ENCODE data around the gene CYYR1. TPM values are rescaled to one million over a fixed set of nuclear protein-coding genes. Genes with fewer than 3 reads are reported as not detected.

The CYYR1 gene
- total RNA-seq, 1 experiment from 2014 or later: 13.6 TPM

DNA sequence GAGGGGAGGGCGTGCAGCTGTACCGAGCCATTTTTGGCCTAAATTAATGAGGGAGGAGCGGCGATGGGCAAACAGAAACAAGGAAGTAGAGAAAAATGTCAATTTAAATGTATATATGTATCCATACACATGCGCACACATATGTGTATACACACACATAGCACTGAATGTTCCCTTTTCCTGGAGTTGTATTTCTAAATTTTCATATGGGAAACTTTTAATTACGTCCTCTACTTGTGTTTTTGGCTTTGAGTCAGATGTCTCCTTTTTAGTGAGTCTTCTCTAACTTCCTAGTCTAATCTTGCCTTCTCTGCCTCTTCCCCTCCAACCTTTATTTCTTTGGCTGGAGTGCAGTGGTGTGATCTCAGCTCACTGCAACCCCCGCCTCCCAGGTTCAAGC, 15.4 kb upstream of the CYYR1 start:
- Histone ChIP-seq H2BK15ac (ENCODE audit: low read depth, low read length) (no peak overlapping the region), H3K18ac (ENCODE audit: insufficient read length, low read depth, low read length) (no peak overlapping the region), H2BK12ac (ENCODE audit: insufficient read length, low read depth, low read length) (no peak overlapping the region), H3K27ac (ENCODE audit: insufficient read length, low read depth, low read length) (no peak overlapping the region), H3T11ph (ENCODE audit: low read length) (no peak overlapping the region), H3K4me2 (ENCODE audit: insufficient read depth, insufficient read length, low read length) (no peak overlapping the region), H4K20me1 (ENCODE audit: control insufficient read depth, insufficient read depth, insufficient read length) (no peaks in the 10 kb centered on the region), H2AFZ (ENCODE audit: low read length) (no peak overlapping the region), H4K5ac (ENCODE audit: insufficient read length, low read depth, low read length) (no peak overlapping the region), H3K79me1 (ENCODE audit: insufficient read depth, low read depth, low read length, poor library complexity, severe bottlenecking) (no peaks in the 10 kb centered on the region), H2BK120ac (ENCODE audit: low read depth, low read length, poor library complexity, severe bottlenecking) (no peak overlapping the region), H4K8ac (replicated peaks; ENCODE audit: insufficient read length, low read depth, low read length) (no peak overlapping the region), H3K4ac (ENCODE audit: low read depth, low read length) (no peak overlapping the region), H3K23me2 (ENCODE audit: insufficient read length, low read depth, low read length, poor library complexity, severe bottlenecking) (no peaks in the 10 kb centered on the region), H3K56ac (ENCODE audit: insufficient read length, low read depth, low read length) (no peak overlapping the region), H3K9ac (ENCODE audit: extremely low read depth, insufficient read length, low read length) (no peak overlapping the region), H3K14ac (ENCODE audit: insufficient read depth, low read length) (no peak overlapping the region), H2AK5ac (ENCODE audit: insufficient read length, low read length) (no peak overlapping the region), H3K27me3 (ENCODE audit: insufficient read depth, low read length) (no peaks in the 10 kb centered on the region), H2BK20ac (ENCODE audit: low read depth, low read length, poor library complexity, severe bottlenecking) (no peak overlapping the region), H3K9me3 (ENCODE audit: control insufficient read depth, low read depth, low read length) (no peaks in the 10 kb centered on the region), H4K91ac (ENCODE audit: insufficient read length, low read depth, low read length) (no peak overlapping the region), H2BK5ac (ENCODE audit: insufficient read length, low read length) (no peak overlapping the region), H3K4me1 (ENCODE audit: insufficient read depth, low read length) (no peaks in the 10 kb centered on the region), H3K79me2 (ENCODE audit: insufficient read depth, low read length) (no peaks in the 10 kb centered on the region), H3K23ac (ENCODE audit: insufficient read length, low read depth, low read length) (no peak overlapping the region)
- Mint-ChIP-seq H3K9me3 (no peaks in the 10 kb centered on the region), H3K4me3 (no peak overlapping the region), H3K4me1 (peaks cover 8% of the 10 kb centered on the region in 2 experiments), H3K36me3 (ENCODE audit: insufficient read depth in 1 of 3, low read depth in 3 of 3) (no peaks in the 10 kb centered on the region), H3K27ac (no peak overlapping the region), H3K27me3 (ENCODE audit: low read depth) (no peaks in the 10 kb centered on the region)
- no CpG with 5 or more reads among the region's 7 CpGs for WGBS (ENCODE audit: extremely low coverage, insufficient read length, low lambda C conversion rate)
- TF ChIP-seq, protein P1, sequence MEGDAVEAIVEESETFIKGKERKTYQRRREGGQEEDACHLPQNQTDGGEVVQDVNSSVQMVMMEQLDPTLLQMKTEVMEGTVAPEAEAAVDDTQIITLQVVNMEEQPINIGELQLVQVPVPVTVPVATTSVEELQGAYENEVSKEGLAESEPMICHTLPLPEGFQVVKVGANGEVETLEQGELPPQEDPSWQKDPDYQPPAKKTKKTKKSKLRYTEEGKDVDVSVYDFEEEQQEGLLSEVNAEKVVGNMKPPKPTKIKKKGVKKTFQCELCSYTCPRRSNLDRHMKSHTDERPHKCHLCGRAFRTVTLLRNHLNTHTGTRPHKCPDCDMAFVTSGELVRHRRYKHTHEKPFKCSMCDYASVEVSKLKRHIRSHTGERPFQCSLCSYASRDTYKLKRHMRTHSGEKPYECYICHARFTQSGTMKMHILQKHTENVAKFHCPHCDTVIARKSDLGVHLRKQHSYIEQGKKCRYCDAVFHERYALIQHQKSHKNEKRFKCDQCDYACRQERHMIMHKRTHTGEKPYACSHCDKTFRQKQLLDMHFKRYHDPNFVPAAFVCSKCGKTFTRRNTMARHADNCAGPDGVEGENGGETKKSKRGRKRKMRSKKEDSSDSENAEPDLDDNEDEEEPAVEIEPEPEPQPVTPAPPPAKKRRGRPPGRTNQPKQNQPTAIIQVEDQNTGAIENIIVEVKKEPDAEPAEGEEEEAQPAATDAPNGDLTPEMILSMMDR (conservative IDR thresholded peaks at IDR 0.05): no peak
- no peak for DNase-seq
